Fibroblast of skin of right quadriceps (primary cell): ENCODE measurements around the gene DLX6.

ENCODE experiments used
- DNase-seq: peaks from one replicate; pipeline ENCODE4 v3.0.0-alpha.2; 2013

Gene DLX6

DNA sequence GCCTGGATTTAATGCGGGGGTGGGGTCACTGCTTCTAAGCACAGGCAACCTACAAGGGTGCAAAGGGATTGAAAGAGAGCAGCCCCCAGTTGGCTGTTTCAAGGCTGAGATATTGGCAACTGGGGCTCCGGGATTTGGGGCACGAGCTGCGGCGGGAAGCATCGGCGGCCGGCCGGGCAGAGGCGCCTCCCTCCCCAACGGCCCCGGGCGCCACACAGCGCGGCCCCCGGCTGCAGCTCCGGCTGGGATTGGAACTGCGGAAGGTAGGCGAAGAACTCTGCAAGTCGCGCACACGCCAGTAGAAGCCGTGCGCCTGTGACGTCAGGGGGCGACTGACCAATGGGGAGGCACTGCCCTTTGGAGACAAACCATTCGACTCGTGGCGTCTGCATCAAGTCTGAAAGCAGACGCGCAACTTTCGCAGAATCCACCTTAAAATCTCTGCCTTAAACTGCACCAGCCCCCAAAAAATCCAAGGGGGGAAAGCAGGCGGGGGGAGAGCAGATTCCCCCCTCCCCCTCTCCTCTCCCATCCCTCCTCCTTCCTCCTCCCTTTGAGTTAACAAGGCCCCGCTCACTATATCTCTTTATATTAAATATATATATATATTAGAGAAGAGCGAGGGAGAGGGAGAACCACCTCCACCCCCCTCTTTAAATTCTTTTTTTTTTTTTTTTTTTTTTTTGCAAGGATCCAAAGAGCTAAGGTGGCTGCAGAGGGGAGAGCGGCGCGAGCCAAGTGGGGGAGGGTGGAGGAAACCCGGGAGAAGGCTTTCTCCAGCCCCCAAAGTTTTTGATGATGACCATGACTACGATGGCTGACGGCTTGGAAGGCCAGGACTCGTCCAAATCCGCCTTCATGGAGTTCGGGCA lies at the start of gene DLX6:
Gene DLX6 (plus strand): TSS at position 371 of the 872 bp plus-strand sequence. CDS start 425 bp downstream, at position 796.
- peak; percentile 60 for DNase-seq

DNA sequence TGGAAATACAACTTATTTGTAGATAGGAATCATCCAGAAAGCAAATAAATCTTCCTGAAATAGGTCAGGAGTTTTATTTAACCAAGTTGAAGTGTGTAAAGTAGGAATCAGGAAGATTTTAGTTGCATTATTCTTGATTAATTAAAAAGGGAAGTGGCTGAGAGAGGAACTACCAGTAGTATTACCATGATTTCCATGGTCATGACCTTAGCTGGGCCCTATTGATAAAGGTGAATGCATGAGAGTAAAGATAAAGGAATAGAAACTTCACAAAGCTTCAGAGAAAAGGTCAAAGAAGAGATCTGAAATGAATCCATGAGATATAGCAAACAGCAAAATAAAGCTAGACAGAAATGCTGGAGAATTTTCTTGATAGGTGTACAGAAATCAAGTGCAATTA lies 46.2 kb upstream of the DLX6 start:
- no peak for DNase-seq

DNA sequence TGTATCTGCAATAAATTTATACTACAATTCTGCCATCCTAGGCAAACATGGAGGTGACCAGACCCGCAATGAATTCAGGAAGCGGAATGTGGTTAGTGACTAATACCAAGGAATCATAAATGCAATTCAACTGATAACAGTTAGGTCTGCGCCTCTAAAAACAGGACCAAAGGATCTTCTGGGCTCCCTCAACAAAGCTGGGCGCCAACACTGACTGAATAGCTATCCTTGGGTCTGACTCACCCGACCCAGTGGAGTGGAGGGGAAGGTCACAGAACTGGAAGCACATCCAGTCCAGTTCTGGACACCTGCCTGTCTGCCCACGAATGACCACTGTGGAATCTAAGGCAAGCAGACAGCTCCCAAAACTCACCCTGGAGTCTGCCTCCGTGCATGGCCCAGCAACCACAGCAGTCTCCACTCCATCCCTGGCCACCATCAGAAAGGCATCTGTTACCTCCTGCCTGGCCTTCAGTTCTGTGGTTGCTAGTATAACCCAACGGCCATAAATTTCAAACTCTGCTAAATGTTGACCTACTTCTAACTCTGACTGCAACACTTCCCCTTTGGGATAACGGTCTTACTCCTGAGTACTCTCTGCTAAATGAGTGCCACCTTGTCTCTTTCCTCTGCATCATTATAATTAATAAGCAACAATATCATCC lies 43.0 kb upstream of the DLX6 start:
- no peak for DNase-seq

DNA sequence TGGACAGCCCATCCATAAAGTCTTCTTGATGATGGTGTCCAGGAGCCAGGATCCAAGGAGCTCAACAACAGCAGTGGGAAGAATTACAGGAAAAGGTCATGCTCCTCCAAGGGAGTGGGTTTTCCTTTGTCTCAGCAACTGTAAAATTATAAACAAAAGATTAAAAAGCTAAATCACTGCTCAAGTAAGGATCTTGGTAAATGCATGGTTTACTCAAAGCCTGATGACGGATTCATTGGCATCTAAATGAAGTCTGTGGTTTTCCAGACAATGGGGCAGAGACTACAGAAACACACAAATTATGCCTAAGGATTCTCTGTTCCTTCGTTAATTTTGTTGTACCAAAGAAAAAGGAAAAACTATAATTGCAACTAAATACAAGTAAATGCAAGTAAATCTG lies 36.4 kb upstream of the DLX6 start:
- no peak for DNase-seq

DNA sequence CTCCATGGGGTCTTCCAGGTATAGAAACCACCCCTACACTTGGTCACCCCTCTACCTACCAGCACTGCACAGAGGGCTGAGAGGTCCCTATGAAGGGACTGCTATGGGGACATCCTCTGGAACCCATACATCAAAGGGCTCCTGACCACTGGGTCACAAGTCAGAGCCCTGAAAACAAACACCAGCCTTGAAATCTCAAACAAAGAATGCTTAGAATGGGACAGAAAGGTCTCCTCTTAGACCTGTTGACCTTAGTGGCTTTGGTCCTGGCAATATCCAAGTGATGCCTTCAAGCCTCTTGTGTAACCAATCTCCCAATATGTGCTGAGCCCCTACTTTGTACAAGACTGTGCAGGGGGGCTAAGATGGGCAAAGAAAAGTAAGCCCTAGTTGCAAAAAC lies 34.6 kb upstream of the DLX6 start:
- DNase-seq: no peak

DNA sequence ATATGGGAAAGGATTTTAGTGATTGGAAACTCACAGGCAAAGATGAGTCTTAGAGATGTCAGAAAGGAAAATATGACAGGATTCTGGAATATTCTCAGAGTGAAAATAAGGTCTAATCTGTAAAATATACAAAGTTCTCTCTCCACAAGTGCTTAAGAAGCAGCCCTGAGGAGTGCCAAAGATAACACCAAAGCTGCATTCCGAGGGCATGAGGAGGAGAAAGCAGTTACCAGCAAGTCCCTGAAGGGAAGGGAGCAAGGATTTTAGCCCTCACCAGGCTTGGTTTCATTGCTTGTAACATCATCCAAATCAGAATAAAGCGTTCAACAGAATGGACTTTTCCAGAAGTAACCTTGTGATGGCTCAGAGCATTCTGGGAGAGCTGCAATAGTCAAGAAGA lies 31.4 kb upstream of the DLX6 start:
- DNase-seq: peak; percentile 19

DNA sequence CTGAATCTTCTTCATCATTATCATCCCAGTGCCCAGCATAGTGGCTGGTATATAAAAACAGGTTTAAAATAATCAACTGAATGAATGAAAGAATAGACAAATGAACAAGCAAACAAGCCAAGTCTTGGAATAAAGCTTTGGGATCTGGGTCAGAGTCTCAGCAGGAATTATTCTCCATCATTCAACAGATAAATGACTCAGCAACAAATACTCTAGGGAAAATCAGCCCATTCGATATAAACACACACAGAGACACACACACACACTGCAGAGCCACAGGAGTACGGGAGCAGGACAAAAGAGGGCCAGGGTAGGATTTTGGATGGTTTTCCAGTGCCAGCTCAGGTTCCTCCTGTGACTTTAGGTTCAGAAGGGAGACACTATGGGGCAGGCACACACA lies 29.2 kb upstream of the DLX6 start:
- DNase-seq: no peak

DNA sequence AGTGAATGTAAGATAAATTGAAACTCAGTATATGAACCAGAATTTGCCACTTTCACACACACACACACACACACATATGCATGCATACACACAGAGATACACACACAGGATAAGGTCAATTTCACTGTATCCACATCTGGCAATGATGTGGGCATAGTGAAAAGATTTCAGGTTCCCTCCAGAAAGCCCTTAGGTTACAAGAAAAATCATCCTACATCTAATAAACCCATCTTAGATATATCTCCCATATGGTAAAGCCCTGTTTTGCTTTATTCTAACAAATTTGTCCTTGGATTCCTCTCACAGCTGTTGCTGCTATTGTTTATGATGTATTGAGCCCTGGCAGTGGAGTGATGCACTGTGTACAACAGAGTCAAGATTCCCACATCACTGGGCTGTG lies 27.9 kb upstream of the DLX6 start:
- no peak for DNase-seq

DNA sequence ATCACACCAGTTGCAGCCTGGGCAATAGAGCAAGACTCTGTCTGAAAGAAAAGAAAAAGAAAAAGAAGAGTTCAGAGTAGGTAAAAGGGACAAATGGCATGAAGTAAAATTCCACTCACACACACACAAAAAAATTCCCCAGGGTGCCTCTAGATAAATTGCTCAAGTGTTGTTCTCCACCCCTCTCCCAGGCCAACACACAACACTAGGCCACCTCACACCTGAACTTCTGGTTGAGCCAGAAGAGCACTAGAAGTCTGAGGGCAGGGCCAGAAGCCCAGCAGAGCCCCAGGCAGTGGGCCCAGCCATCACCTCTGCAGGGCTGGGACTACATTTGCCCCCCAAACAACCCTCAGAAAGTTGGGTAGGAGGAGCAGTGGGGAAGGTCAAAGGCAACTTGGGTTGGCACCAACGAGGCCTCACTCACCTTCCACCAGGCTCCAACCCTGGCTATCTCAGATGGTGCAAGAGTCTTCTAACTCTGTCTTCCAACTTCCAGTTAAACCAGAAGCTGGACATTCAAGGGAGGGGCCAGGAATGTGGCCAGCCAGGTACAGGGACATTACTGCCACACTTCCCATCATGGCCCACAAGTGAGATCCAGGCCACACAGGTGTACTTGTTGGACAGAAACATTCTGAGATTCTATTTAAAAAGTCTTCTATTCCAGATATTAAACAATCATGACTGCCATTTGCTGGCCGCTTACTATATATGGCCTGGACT lies 25.6 kb upstream of the DLX6 start:
- no peak for DNase-seq

DNA sequence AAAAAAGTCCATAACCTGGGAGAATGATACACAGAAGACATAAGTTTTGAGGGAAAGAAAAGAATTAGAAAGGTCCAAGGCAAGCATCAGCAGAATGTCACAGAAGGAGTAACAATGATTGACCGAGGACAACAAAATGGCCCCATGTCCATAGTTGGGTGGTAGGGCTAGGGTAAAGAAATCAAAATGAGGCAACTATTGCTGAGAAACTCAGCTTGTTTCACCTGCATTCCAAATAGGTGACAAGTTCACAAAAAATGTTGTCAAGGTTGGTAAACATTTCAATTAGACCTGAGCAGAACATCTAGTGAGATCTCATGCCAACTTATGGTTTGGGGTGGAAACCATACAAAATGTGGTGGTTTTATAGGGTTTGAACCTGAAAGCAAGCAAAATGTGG lies 22.8 kb upstream of the DLX6 start:
- DNase-seq: no peak

DNA sequence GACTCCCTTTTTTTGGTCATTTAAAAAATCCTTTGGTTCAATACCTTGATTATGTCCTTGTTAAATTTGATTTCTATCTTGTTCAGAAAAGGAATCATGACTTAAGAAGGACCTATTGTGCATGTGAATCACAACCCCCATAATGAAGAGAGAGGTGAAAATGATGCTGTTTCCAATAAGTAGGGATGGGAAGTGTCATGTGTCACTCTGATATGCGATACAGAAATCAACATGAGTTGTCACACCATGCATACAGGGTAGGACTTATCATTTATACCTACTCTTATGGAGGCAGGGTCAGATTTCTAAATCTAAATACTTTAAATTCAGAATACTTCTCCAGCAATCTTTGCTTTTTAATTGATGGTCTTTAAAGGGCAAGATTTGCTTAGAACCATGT lies 19.4 kb upstream of the DLX6 start:
- DNase-seq: no peak

DNA sequence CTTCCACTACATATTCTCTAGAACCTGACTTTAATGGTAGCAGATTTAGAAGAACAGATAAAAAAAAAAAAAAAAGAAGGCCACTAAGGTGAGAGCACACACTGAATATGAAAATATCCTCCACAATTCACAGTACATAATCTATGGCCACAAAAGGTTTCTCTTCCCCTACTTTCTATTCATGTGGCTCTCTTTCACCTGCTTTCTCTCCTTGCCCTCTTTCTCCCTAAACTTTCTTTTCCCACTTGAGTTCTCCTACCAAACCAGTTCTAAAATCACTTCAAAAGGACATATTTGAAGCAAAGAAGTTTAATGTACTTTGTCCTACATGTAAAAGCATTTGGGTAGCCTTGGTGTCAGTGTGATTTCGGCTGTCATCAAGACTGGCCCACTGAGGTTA lies 18.5 kb upstream of the DLX6 start:
- DNase-seq: no peak

DNA sequence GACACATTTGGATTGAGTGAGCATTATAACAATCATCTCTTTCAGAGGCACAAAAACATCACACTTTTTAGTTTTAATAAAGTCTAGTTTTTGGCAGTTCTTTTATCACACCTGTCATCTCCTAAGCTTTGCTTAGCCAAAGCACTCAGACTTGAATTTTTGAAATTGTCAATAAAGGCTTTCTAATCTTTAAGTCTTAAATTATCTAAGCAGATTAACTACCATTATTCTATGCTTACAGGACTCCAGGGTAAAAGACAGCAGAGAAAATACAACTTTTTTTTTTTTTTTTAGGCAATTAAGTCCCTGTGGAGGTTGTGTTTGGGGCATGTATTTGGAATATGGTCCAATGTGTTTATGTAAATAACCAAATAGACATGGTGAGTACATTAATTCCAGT lies 17.6 kb upstream of the DLX6 start:
- no peak for DNase-seq

DNA sequence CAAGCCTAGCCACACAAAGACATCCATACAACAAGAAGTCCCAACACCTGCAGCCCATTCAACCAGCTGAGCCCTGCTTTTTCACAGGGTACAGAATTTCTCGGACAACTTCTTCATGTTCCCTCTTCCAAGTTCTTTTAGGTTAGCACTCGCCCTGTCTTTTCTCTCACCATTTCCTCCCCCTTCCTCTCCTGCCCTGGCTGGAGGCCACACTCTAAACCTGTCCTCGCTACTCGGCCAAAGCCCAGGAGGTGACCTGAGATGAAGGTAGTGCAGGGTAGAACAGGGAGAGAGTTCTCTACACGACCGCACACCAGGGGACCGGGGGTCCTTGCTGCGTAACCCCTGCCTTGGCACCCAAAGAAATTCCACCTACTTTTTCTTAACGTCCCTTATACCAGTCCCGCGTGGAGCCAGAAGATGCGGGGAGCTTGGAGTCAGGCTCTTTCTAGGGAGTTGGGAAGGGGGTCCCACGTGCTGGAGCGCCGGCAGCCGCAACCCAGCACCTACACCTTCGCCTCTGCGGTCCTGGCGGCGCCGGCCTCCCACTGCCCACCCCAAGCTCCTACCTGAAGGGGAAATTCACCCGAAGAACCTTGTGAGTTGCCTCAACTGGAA lies 16.0 kb upstream of the DLX6 start:
- no peak for DNase-seq

DNA sequence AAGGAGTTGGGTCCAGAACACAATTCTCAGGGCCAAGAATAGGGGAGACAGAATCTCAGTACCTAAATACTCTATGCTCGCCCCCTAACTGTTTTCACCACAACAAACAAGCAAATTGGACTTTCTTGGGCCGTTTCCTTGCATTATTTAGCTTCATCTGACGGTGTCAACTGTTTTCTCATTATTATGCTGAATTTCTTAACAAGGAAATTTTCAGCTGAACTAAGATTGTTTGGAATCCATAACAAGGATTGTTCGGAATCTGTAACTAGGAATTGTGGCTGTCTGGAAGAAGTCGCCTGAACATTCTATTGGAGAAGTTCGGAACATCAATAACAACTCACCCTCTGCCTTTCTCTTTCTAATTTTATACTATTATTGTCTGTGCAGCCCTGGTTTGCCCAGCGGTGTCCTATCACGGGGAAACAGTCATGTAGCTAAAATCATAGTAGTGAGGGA lies 15.5 kb upstream of the DLX6 start:
- DNase-seq: no peak

DNA sequence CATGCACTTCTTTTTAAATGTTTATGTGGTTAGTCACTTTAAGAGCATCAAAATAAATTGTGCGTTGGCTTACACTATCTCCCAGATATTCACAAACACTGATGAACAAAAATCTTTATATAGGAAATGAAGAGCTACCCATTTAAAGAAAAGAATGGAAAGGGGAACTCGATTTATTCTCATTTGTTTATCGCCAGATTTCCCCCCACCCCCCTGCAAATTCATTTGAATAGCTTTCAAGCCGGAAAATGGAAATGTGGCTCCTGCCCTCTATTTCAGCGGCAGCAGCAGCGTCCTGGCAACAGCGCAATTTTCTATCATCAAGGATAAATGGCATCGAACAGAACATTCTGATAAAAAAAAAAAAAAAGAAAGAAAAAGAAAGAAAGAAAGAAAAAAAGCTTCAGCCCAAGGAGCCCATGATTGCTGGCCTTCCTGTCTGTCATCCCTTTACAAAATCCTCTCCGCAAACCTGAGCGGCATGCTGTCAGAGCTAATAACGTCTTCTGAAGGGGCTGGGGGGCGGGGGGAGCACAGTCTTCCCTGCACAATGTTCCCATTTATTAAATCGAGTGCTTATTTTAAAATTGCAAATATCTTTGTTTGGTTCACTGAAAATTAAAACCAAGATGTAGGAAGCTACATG lies 13.7 kb upstream of the DLX6 start:
- no peak for DNase-seq

DNA sequence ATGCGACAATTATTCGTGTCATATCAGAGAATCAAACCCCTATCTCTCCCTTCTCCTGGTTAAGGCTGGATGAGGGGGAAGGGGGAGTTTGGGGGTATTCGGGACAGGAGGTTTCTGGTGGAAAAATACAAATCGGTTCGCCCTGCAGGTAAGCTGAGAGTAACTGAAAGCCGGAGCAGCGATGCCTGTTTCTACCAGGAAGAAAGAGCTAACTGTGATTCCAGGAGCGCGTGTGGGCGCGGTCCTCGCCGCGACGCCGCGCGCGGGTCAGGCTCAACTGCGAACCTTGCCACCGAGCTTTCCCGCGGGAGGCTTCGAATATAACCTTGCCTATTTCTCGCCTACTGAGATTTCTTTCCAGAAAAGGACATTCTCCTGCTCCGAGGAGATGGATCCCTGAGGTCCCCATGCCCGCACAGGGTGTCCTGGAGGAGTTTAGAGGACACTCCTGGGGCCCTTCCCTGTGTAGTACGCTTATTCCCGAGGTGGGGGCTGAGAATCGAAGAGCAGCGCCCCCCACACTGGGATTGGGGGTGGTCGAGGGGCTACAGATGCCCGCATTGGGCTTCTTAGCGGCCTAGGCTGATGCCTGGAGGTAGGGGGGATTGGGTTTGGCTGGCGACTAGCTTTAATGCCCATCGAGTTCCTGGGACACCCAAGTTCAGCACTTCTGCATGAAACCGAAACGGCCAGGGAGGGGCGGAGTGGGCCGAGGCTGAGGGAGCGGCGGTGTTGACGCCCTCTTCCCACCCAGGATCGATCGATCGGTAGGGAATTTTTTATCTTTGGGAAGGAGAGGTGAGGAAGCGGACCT lies 13.0 kb upstream of the DLX6 start:
- DNase-seq: no peak

DNA sequence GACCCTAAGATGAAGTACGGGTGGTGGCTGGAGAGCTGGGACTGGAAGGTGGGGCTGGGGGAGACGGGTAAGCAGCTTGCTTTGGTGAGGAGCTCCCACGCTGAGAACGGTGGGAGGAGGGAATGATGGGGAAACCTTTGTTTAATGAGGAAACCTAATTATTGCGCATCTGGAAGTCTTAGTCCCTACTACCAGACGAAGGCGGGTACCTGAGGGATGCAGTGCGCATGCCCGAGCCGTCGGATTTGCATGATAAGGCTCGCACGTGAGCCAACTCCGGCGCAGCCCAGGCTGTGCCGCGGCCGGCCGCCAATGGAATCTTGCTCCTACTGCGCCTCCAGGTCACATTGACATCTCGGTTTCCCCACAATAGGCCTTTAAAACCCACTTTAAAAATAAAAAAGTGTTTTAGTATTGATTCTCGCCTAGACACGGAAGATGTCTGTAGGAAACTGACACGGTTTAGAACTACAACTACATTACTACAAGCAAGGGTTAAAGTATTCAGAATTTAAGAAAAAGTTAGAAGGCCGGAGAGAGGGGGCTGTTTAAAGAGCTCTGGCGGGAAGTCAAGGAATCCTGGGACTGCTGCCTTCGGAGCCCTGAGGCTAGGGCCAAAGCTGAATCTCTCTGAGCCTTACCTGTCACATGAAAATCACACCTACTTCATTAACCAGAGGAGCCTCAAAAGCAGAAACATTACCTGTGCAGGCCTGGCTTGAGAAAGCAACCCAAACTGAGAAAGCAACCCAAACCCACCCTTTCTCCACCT lies 12.1 kb upstream of the DLX6 start:
- DNase-seq: no peak

DNA sequence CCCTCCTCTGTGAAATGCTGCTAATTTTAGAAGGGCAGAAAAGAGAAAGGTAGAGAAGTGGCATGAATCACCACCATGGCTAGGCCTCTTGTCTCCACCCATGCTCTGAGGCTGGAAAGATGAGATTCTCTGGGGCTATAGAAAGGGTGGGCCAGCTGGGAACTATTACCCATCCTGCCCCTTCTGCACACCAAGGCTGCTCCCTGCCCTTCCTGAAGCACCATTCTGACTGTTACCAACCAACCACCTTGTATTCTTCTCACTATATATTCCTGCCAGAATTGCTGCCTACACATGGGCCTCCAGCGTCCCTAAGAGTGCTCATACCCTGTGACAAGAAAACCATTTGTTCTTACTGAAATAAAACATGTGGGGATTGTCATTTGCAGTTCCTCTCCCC lies 11.4 kb upstream of the DLX6 start:
- DNase-seq: no peak

DNA sequence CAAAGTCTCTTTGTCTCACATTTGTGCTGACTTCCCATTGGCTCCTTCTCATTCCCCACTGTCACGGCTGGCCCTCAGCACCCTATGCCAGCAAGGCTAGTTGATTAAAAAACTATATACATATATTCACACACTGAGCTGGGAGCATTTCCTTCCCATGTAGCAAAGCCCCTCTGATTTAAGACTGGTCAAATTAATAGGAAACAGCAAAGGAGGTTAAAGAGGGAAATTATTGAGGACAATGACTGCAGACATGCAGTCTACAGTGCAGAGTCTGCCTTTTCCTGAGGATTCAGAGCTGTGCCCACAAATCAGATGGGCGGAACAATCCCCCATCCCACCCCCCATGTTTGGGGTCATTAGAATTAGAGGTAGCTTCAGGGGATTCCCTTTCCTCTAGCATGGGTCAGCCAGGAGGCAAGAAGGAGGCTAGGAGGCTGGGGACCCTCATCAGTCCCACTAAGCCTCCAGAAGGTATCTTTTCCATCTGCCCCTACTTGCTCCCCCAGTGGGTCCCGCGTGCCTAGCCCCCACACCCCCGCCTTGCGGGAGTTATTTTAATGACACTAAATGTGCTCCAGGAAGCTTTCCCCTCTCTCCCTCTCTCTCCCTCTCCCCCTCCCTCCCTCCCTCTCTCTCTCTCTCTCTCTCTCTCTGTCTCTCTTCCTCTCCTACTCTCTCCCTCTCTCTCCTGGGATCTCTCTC lies 9.8 kb upstream of the DLX6 start:
- DNase-seq: no peak
